ENCODE results near the gene TPM3. TPM values are rescaled to one million over a fixed set of nuclear protein-coding genes. Genes with fewer than 3 reads are reported as not detected.
A peak's percentile ranks its signal among the peaks of the same experiment; 100 is the strongest.

TPM3 gene
- total and polyA plus RNA-seq, 7 donors: 68.1 to 456 (median 175) TPM

- 0% methylated on average over 73 of the region's 73 CpGs for WGBS, 2 donors
- Histone ChIP-seq H3K4me1 (peaks cover 0 to 59% (median 56%) of the 10 kb centered on the region in 4 donors), H3K9me3 (no peaks in the 10 kb centered on the region)
Observed at GRCh38 chr1:154220071-154220969, 28.4 kb upstream of the TPM3 start, which contains the start of gene UBAP2L. Gene UBAP2L (plus strand): TSS chr1:154220955. CDS start chr1:154225124, 4,169 bp downstream.

DNA sequence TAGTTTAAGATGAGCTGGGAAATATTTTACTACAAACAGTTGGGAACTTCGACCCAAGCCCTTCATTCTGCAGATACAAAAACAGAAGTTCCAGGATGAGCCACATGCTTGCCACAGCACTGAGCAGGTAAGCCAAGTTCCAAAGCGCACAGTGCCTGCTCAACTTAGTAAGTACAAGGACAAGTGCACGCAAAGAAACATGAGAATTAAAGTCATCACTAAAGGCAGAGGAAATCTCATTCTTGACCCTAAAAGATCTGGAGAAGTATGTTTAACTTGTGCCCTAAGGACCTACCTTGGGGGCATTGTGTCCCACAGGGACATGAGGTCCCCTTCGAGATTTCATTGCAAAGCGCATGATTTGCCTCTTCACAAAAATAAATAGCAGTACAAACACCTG is 27.6 kb upstream of the TPM3 start:
- WGBS, 2 donors: 5 to 17% methylated on average over 5 of the region's 5 CpGs
- no peaks in the 10 kb centered on the region for H3K9me3 ChIP-seq
- DNase-seq: no peak
- peak overlapping the region; percentile 97 to 99 (median 98) for H3K27ac ChIP-seq
- peaks cover 0 to 58% (median 52%) of the 10 kb centered on the region in 4 donors for H3K4me1 ChIP-seq
- H3K36me3 ChIP-seq: peaks cover 7 to 30% (median 10%) of the 10 kb centered on the region in 4 donors
- H3K4me3 ChIP-seq: peak overlapping the region; percentile 55 to 82 (median 81)
- no peaks in the 10 kb centered on the region for H3K27me3 ChIP-seq
- intact Hi-C loops (cut with DNase I): no loop called here
- TF ChIP-seq POLR2A (IDR thresholded peaks at IDR 0.05): no peak
- no peak for TF ChIP-seq EP300 (IDR thresholded peaks at IDR 0.05)
- no peak for TF ChIP-seq POLR2AphosphoS5 (IDR thresholded peaks at IDR 0.05)
- TF ChIP-seq, protein P1, sequence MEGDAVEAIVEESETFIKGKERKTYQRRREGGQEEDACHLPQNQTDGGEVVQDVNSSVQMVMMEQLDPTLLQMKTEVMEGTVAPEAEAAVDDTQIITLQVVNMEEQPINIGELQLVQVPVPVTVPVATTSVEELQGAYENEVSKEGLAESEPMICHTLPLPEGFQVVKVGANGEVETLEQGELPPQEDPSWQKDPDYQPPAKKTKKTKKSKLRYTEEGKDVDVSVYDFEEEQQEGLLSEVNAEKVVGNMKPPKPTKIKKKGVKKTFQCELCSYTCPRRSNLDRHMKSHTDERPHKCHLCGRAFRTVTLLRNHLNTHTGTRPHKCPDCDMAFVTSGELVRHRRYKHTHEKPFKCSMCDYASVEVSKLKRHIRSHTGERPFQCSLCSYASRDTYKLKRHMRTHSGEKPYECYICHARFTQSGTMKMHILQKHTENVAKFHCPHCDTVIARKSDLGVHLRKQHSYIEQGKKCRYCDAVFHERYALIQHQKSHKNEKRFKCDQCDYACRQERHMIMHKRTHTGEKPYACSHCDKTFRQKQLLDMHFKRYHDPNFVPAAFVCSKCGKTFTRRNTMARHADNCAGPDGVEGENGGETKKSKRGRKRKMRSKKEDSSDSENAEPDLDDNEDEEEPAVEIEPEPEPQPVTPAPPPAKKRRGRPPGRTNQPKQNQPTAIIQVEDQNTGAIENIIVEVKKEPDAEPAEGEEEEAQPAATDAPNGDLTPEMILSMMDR (IDR thresholded peaks at IDR 0.05): no peak

More at GRCh38 chr1:154220071-154220969, 28.4 kb upstream of the TPM3 start, which contains the start of gene UBAP2L:
- H3K27me3 ChIP-seq: no peaks in the 10 kb centered on the region
- intact Hi-C loops (cut with DNase I): loop anchor here (2.0 kb wide), 1 partner anchor 38 kb away; no protein-coding TSS in a partner anchor
- peak within 1 kb of the TSS; percentile 55 to 82 (median 81) for H3K4me3 ChIP-seq
- H3K27ac ChIP-seq: peak within 1 kb of the TSS; percentile 97 to 99 (median 98)
- peak; percentile 100 for DNase-seq
- peak; percentile 50 to 71 for TF ChIP-seq POLR2A (IDR thresholded peaks at IDR 0.05)
- TF ChIP-seq EP300 (IDR thresholded peaks at IDR 0.05): peak in 3 of 4 donors; percentile 70 to 100 (median 71)
- TF ChIP-seq, protein P1 (IDR thresholded peaks at IDR 0.05): no peak
- peak; percentile 85 to 98 (median 93) for TF ChIP-seq POLR2AphosphoS5 (IDR thresholded peaks at IDR 0.05)
- H3K36me3 ChIP-seq: peaks cover 7 to 32% (median 10%) of the 10 kb centered on the region in 4 donors

DNA sequence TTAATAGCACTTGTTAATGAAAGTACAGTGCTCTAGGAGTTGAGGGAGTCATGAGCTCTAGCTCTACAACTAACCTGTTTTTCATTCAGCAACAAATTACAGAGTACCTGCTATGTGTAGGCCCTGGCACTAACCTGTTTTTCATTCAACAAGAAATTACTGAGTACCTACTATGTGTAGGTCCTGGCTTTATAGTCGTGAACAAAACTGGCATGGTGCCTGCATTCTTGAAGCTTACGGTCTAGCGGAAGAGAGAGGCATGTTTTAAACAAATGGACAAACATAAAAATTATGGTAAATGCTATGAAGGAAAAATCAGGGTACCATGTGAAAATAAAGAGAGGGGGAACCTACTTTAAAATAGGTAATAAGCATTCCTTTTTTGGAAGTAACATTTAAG is 26.6 kb upstream of the TPM3 start:
- no peak for DNase-seq
- intact Hi-C loops (cut with DNase I): no loop called here
- Histone ChIP-seq H3K9me3 (no peaks in the 10 kb centered on the region), H3K27ac (peak overlapping the region in 1 of 4 donors; percentile 99), H3K27me3 (no peaks in the 10 kb centered on the region), H3K4me1 (peaks cover 0 to 49% (median 42%) of the 10 kb centered on the region in 4 donors), H3K36me3 (peaks cover 14 to 40% (median 18%) of the 10 kb centered on the region in 4 donors), H3K4me3 (peak overlapping the region in 1 of 4 donors; percentile 80)
- TF ChIP-seq EP300 (IDR thresholded peaks at IDR 0.05): no peak
- no peak for TF ChIP-seq POLR2AphosphoS5 (IDR thresholded peaks at IDR 0.05)
- TF ChIP-seq, protein P1 (IDR thresholded peaks at IDR 0.05): no peak
- TF ChIP-seq POLR2A (IDR thresholded peaks at IDR 0.05): no peak
- 67 to 79% methylated on average over 3 of the region's 3 CpGs for WGBS, 2 donors

- DNase-seq: no peak
- no peaks in the 10 kb centered on the region for H3K9me3 ChIP-seq
- H3K4me1 ChIP-seq: peaks cover 0 to 16% (median 7%) of the 10 kb centered on the region in 4 donors
- peaks cover 49 to 88% (median 59%) of the 10 kb centered on the region in 4 donors for H3K36me3 ChIP-seq
- 95 to 96% methylated on average over 1 of the region's 1 CpG for WGBS, 2 donors
- H3K27me3 ChIP-seq: no peaks in the 10 kb centered on the region
- no peak overlapping the region for H3K27ac ChIP-seq
- no peak overlapping the region for H3K4me3 ChIP-seq
- TF ChIP-seq POLR2A (IDR thresholded peaks at IDR 0.05) (no peak), EP300 (IDR thresholded peaks at IDR 0.05) (no peak)
- intact Hi-C loops (cut with DNase I): no loop called here
Observed at GRCh38 chr1:154213274-154213673, 21.4 kb upstream of the TPM3 start.

DNA sequence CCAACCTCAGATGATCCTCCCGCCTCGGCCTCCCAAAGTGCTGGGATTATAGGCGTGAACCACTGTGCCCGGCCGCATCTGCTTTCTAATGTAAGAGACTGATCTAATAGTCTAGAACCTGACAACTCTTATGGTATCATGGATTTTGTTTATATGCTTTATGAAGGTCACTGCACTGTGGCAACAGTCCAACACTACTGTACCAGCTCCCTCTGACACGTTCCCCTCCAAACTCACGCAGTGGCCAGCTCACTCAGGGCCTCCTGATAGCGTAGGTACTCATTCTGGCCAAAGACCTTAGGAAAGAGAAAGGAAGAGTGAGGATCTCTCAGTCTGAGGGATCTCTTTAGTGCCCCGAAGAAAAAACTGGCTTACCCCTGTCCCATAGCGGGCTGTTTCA is 20.2 kb upstream of the TPM3 start:
- Histone ChIP-seq H3K4me1 (peaks cover 0 to 6% (median 0%) of the 10 kb centered on the region in 4 donors), H3K27ac (no peak overlapping the region), H3K36me3 (peaks cover 48 to 88% (median 58%) of the 10 kb centered on the region in 4 donors), H3K9me3 (no peaks in the 10 kb centered on the region), H3K27me3 (no peaks in the 10 kb centered on the region), H3K4me3 (no peak overlapping the region)
- intact Hi-C loops (cut with DNase I): no loop called here
- WGBS, 2 donors: 93 to 98% methylated on average over 10 of the region's 10 CpGs
- DNase-seq: no peak
- TF ChIP-seq, protein P1 (IDR thresholded peaks at IDR 0.05): no peak
- TF ChIP-seq POLR2A (IDR thresholded peaks at IDR 0.05) (no peak), POLR2AphosphoS5 (IDR thresholded peaks at IDR 0.05) (no peak), EP300 (IDR thresholded peaks at IDR 0.05) (no peak)

Measured in sigmoid colon (tissue), 7 donors.